ENCODE measurements around the gene REEP2. TPM values are rescaled to one million over a fixed set of nuclear protein-coding genes. Genes with fewer than 3 reads are reported as not detected.
"Not testable (repeated sequence)": the region's sequence is repeated elsewhere in the genome, so short reads cannot be mapped to it uniquely, and the experiment has no call there.

Gene REEP2
- total RNA-seq, 1 donor from 2014 or later = 6.1 TPM

- Histone ChIP-seq H3K4me3 (no peak overlapping the region), H3K27ac (no peak overlapping the region), H3K27me3 (no peaks in the 10 kb centered on the region), H3K9me3 (no peaks in the 10 kb centered on the region), H3K36me3 (no peaks in the 10 kb centered on the region), H3K4me1 (peaks cover 27% of the 10 kb centered on the region)
- DNase-seq (ENCODE audit: extremely low spot score in 2 of 2) = no peak
- TF ChIP-seq POLR2AphosphoS5 (IDR thresholded peaks at IDR 0.05; ENCODE audit: insufficient read depth in 1 of 2, low read depth in 1 of 2) = no peak
- no peak for TF ChIP-seq CTCF (IDR thresholded peaks at IDR 0.05)
- no peak for TF ChIP-seq POLR2A (IDR thresholded peaks at IDR 0.05)
- intact Hi-C loops (cut with DNase I) = no loop called here
Measured at GRCh38 chr5:138472353-138472752, 33.5 kb downstream of the REEP2 start.

- H3K27me3 ChIP-seq; DNase-seq (ENCODE audit: extremely low spot score in 2 of 2); H3K4me3 ChIP-seq; H3K36me3 ChIP-seq; H3K27ac ChIP-seq; intact Hi-C loops (cut with DNase I); H3K9me3 ChIP-seq: not testable (repeated sequence)
- peaks cover 19% of the 10 kb centered on the region for H3K4me1 ChIP-seq
Measured at GRCh38 chr5:138473151-138473550, 34.3 kb downstream of the REEP2 start.

GRCh38 chr5:138476918-138477317 is 38.1 kb downstream of the REEP2 start:
- Histone ChIP-seq H3K27ac (no peak overlapping the region), H3K36me3 (no peaks in the 10 kb centered on the region), H3K4me3 (no peak overlapping the region), H3K9me3 (no peaks in the 10 kb centered on the region), H3K4me1 (peaks cover 10% of the 10 kb centered on the region), H3K27me3 (no peaks in the 10 kb centered on the region)
- TF ChIP-seq CTCF (IDR thresholded peaks at IDR 0.05) (no peak), POLR2A (IDR thresholded peaks at IDR 0.05) (no peak), POLR2AphosphoS5 (IDR thresholded peaks at IDR 0.05; ENCODE audit: insufficient read depth in 1 of 2, low read depth in 1 of 2) (no peak)
- DNase-seq (ENCODE audit: extremely low spot score in 2 of 2) = no peak
- intact Hi-C loops (cut with DNase I) = no loop called here

DNA sequence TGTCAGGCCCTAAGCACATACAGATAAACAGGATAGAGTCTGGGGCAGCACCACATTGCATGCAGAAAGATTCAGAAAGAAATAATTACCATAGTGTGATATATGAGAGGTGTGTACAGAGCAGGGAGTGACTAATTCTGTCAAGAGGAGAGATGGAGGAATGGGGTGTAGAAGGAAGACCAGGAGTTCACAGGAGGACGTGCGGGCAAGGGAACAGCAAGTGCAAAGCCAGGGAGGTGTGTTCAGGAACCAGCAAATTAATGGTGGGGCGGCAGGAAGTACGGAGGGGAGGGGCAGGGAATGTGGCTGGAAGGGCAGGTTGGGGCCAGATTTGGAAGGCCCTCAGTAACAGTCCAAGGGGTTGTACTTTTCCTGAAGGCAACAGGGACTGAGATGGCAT is 43.8 kb downstream of the REEP2 start:
- TF ChIP-seq CTCF (IDR thresholded peaks at IDR 0.05) = no peak
- no peak for TF ChIP-seq POLR2A (IDR thresholded peaks at IDR 0.05)
- peak in 1 of 2 donors; percentile 52 for TF ChIP-seq POLR2AphosphoS5 (IDR thresholded peaks at IDR 0.05; ENCODE audit: insufficient read depth in 1 of 2, low read depth in 1 of 2)
- Histone ChIP-seq H3K9me3 (no peaks in the 10 kb centered on the region), H3K27ac (no peak overlapping the region), H3K4me1 (no peaks in the 10 kb centered on the region), H3K27me3 (no peaks in the 10 kb centered on the region), H3K36me3 (no peaks in the 10 kb centered on the region), H3K4me3 (no peak overlapping the region)
- no peak for DNase-seq (ENCODE audit: extremely low spot score in 2 of 2)
- intact Hi-C loops (cut with DNase I) = no loop called here

GRCh38 chr5:138488481-138488945 is 49.7 kb downstream of the REEP2 start:
- no peaks in the 10 kb centered on the region for H3K36me3 ChIP-seq
- no peak for DNase-seq (ENCODE audit: extremely low spot score in 2 of 2)
- no peaks in the 10 kb centered on the region for H3K27me3 ChIP-seq
- H3K4me1 ChIP-seq = peaks cover 31% of the 10 kb centered on the region
- no peak overlapping the region for H3K27ac ChIP-seq
- intact Hi-C loops (cut with DNase I) = no loop called here
- TF ChIP-seq POLR2AphosphoS5 (IDR thresholded peaks at IDR 0.05; ENCODE audit: insufficient read depth in 1 of 2, low read depth in 1 of 2) = peak in 1 of 2 donors; percentile 9
- TF ChIP-seq POLR2A (IDR thresholded peaks at IDR 0.05) = no peak
- TF ChIP-seq CTCF (IDR thresholded peaks at IDR 0.05) = no peak
- no peaks in the 10 kb centered on the region for H3K9me3 ChIP-seq
- H3K4me3 ChIP-seq = no peak overlapping the region

DNA sequence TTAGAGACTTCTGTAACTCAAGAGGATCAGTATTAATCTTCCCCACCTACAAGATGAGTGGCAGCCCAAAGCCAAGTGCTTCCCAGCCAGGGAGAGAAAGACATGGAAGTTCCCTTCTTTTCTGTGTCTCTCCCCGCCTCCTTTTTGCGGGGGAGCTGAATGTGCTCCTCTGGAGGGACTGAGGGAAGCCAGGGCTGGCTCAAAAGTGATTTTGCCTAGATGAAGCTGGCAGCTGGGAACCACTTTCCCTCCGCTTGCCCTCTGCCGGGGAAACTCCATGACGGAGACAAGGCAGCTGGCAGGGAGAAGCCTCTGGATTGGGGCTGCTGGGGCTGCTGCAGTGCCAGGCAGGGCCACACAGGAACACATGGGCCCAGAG is 50.8 kb downstream of the REEP2 start:
- H3K36me3 ChIP-seq = no peaks in the 10 kb centered on the region
- no peaks in the 10 kb centered on the region for H3K9me3 ChIP-seq
- no peak overlapping the region for H3K4me3 ChIP-seq
- no peak for TF ChIP-seq POLR2A (IDR thresholded peaks at IDR 0.05)
- H3K27me3 ChIP-seq = no peaks in the 10 kb centered on the region
- no peak overlapping the region for H3K27ac ChIP-seq
- intact Hi-C loops (cut with DNase I) = no loop called here
- peaks cover 37% of the 10 kb centered on the region for H3K4me1 ChIP-seq
- DNase-seq (ENCODE audit: extremely low spot score in 2 of 2) = no peak

All from vagina (tissue), 2 donors.